B cell (primary cell): Measurements from ENCODE around the gene FOSB. TPM values are rescaled to one million over a fixed set of nuclear protein-coding genes. Genes with fewer than 3 reads are reported as not detected.
A peak's percentile ranks its signal among the peaks of the same experiment; 100 is the strongest.

ENCODE experiments used
- ATAC-seq: fragments of 200-7000 bp; cut with Tn5 transposase; one replicate; pipeline ENCODE4 v1.10.0; 2021; ENCODE audit warnings: low read depth, mild to moderate bottlenecking, moderate number of reproducible peaks, moderate library complexity
- CTCF ChIA-PET: fragments of 350-600 bp; sonication (Branson Sonifier 250); formaldehyde crosslinking; loops from one replicate; lab custom pipeline; 2021; ENCODE audit warnings: antibody characterized with exemption, inconsistent platforms; lab: Charles Lee
- POLR2A ChIA-PET: fragments of 350-600 bp; sonication (Branson Sonifier 250); formaldehyde crosslinking; loops from one replicate; lab custom pipeline; 2021; ENCODE audit warnings: antibody characterized with exemption; lab: Charles Lee
- DNase-seq: peaks from one replicate; pipeline ENCODE4 v3.0.0; 2013
- H2AFZ ChIP-seq: 2 replicates; pipeline ENCODE4 v1.6.1; 2012; ENCODE audit warnings: mild to moderate bottlenecking, low read depth, low read length; ENCODE audit not compliant: insufficient read depth, poor library complexity, severe bottlenecking
- H3K27ac ChIP-seq, 2 donors: 1 replicate in 1 of 2; 2 replicates in 1 of 2; pipeline ENCODE4 v1.5.1; 2012 to 2013; ENCODE audit warnings: low read length in 2 of 2, mild to moderate bottlenecking in 2 of 2, moderate library complexity in 1 of 2
- H3K27me3 ChIP-seq, 4 experiments: fragments of 200-600 bp in 1 of 4; sonication (generic) in 1 of 4; replicated peaks in 1 of 4; 1 replicate in 2 of 4; 2 replicates in 2 of 4; pipeline versions ENCODE4 v1.6.1 to v1.7.0; 2013 to 2016; ENCODE audit warnings: low read length in 3 of 4, mild to moderate bottlenecking in 2 of 4, mixed read lengths in 1 of 4, moderate library complexity in 1 of 4; ENCODE audit not compliant: insufficient read depth in 4 of 4, control insufficient read depth in 3 of 4; ENCODE audit errors: control extremely low read depth in 1 of 4
- H3K36me3 ChIP-seq, 2 experiments: replicated peaks in 1 of 2; 1 replicate in 1 of 2; 2 replicates in 1 of 2; pipeline versions ENCODE4 v1.6.1 to v1.7.1; 2013; ENCODE audit warnings: low read length in 1 of 2; ENCODE audit not compliant: insufficient read depth in 2 of 2, control insufficient read depth in 1 of 2; ENCODE audit errors: control extremely low read depth in 1 of 2, extremely low read depth in 1 of 2
- H3K4me1 ChIP-seq, 2 donors: fragments of 200-600 bp in 1 of 2; sonication (generic) in 1 of 2; 1 replicate in 1 of 2; 2 replicates in 1 of 2; pipeline versions ENCODE4 v1.5.1 to v1.6.1; 2013 to 2017; ENCODE audit warnings: low read length in 2 of 2; ENCODE audit not compliant: control insufficient read depth in 2 of 2, insufficient read depth in 2 of 2
- H3K4me2 ChIP-seq: replicated peaks from 2 replicates; pipeline ENCODE3; 2012; ENCODE audit warnings: mild to moderate bottlenecking, low read depth, low read length; ENCODE audit not compliant: poor library complexity, severe bottlenecking
- H3K4me3 ChIP-seq, 5 experiments: fragments of 200-600 bp in 1 of 5; sonication (generic) in 1 of 5; 1 replicate in 3 of 5; 2 replicates in 2 of 5; pipeline versions ENCODE4 v1.5.1 to v1.7.0; 2011 to 2016; ENCODE audit warnings: low read length in 4 of 5, mild to moderate bottlenecking in 4 of 5, low read depth in 2 of 5, control low read depth in 1 of 5, moderate library complexity in 1 of 5; ENCODE audit not compliant: insufficient read depth in 1 of 5; ENCODE audit errors: control extremely low read depth in 1 of 5, extremely low read depth in 1 of 5
- H3K79me2 ChIP-seq: fragments of 200-600 bp; sonication (generic); one replicate; pipeline ENCODE4 v1.6.0; 2016; ENCODE audit warnings: low read length; ENCODE audit not compliant: control insufficient read depth, insufficient read depth
- H3K9ac ChIP-seq: fragments of 200-600 bp; sonication (generic); 2 replicates; pipeline ENCODE4 v1.6.1; 2017; ENCODE audit warnings: mild to moderate bottlenecking, low read length, moderate library complexity
- H3K9me3 ChIP-seq, 3 donors: one replicate each; pipeline versions ENCODE4 v1.6.1 to v1.7.1; 2013; ENCODE audit warnings: low read length in 2 of 3; ENCODE audit not compliant: control insufficient read depth in 2 of 3, insufficient read depth in 1 of 3; ENCODE audit errors: control extremely low read depth in 1 of 3
- H4K20me1 ChIP-seq: 2 replicates; pipeline ENCODE4 v1.6.0; 2012; ENCODE audit warnings: mild to moderate bottlenecking, low read length; ENCODE audit not compliant: insufficient read depth, control insufficient read depth, poor library complexity, severe bottlenecking
- H3K27ac Mint-ChIP-seq: one replicate; pipeline ENCODE4 v1.8.0; 2021; ENCODE audit warnings: mixed read lengths
- H3K27me3 Mint-ChIP-seq: one replicate; pipeline ENCODE4 v1.8.0; 2021; ENCODE audit warnings: mixed read lengths
- H3K4me1 Mint-ChIP-seq: one replicate; pipeline ENCODE4 v1.8.0; 2021; ENCODE audit warnings: mixed read lengths
- H3K4me3 Mint-ChIP-seq: one replicate; pipeline ENCODE4 v1.8.0; 2021; ENCODE audit warnings: mixed read lengths
- H3K9me3 Mint-ChIP-seq: one replicate; pipeline ENCODE4 v1.8.0; 2022; ENCODE audit warnings: mixed read lengths; ENCODE audit not compliant: insufficient read depth
- EZH2 ChIP-seq: IDR thresholded peaks from 2 replicates; pipeline ENCODE4 v1.6.1; 2012; ENCODE audit warnings: borderline replicate concordance, low read depth, mild to moderate bottlenecking, moderate library complexity, low read length; ENCODE audit not compliant: insufficient read depth, poor library complexity, severe bottlenecking
- WGBS: methylation state at CpG from one replicate; pipeline ENCODE4 v1.1.5; 2013; ENCODE audit warnings: missing lambda C conversion rate; ENCODE audit not compliant: insufficient coverage; 5-methylcytosine and 5-hydroxymethylcytosine counted together
- intact Hi-C: fragments of 100-400 bp; cut with micrococcal nuclease; formaldehyde crosslinking; loops from one replicate; pipeline ENCODE4 v1.10.0; 2022
- polyA plus RNA-seq: library from polyadenylated mRNA; depleted of rRNA; stranded (reverse); fragments of >200 nt; gene quantifications from 2 replicates; pipeline ENCODE4 v1.2.3, GENCODE V29; 2012
- total RNA-seq, 2 donors: library from RNA; stranded (reverse); fragments of 120-200 nt in 1 of 2; gene quantifications; 1 replicate in 1 of 2; 2 replicates in 1 of 2; pipeline versions ENCODE4 v1.2.3 to v1.2.4, GENCODE V29; 2013 to 2022
- TF ChIP-seq, protein P1 (sequence below): fragments of 200-600 bp; IDR thresholded peaks from one replicate; pipeline ENCODE4 v1.8.0; 2022; ENCODE audit warnings: antibody characterized with exemption, mild to moderate bottlenecking

Gene FOSB
- total and polyA plus RNA-seq, 2 donors (not counting 1 experiment from before 2014, with no cell fraction given) = 39.6 to 2,860 TPM

DNA sequence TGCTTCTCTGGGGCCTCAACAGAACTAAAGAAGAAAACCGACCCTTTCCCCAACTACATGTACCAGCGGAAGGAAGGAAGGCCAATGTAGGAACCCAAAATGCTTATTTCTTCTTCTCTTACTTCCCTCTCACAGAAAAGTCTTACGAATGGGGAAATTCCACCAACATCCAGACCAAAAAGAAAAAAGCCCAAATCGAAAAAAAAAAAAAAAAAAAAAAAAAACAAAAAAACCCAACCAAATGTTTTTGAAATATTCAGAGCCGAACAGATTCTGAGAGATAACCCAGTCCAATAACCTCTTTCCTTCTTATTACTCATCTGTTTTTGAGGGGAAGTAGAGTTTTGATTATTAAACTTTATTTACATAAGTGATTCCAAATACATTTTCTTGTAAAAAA is 34.3 kb downstream of the FOSB start:
- Histone ChIP-seq H3K79me2 (peaks cover 19% of the 10 kb centered on the region), H3K9me3 (peaks cover 0 to 9% (median 0%) of the 10 kb centered on the region in 3 donors), H3K4me1 (peaks cover 29 to 48% of the 10 kb centered on the region in 2 donors), H3K27me3 (peaks cover 0 to 6% (median 2%) of the 10 kb centered on the region in 4 experiments), H3K27ac (peak overlapping the region in 1 of 2 donors; percentile 22), H3K36me3 (peaks cover 1 to 5% of the 10 kb centered on the region in 2 experiments), H3K4me2 (no peak overlapping the region), H3K4me3 (no peak overlapping the region), H2AFZ (no peak overlapping the region), H4K20me1 (no peaks in the 10 kb centered on the region), H3K9ac (no peak overlapping the region)
- ChIA-PET CTCF (interaction anchor here (0.9 to 2.5 kb wide), 2 partner anchors 23 to 56 kb away, joined by 3 to 7 read pairs; no protein-coding TSS in a partner anchor), POLR2A (no interaction called here)
- Mint-ChIP-seq H3K4me3 (no peak overlapping the region), H3K27ac (peak overlapping the region; percentile 80), H3K27me3 (no peaks in the 10 kb centered on the region), H3K9me3 (no peaks in the 10 kb centered on the region), H3K4me1 (peaks cover 53% of the 10 kb centered on the region)
- TF ChIP-seq, protein P1, sequence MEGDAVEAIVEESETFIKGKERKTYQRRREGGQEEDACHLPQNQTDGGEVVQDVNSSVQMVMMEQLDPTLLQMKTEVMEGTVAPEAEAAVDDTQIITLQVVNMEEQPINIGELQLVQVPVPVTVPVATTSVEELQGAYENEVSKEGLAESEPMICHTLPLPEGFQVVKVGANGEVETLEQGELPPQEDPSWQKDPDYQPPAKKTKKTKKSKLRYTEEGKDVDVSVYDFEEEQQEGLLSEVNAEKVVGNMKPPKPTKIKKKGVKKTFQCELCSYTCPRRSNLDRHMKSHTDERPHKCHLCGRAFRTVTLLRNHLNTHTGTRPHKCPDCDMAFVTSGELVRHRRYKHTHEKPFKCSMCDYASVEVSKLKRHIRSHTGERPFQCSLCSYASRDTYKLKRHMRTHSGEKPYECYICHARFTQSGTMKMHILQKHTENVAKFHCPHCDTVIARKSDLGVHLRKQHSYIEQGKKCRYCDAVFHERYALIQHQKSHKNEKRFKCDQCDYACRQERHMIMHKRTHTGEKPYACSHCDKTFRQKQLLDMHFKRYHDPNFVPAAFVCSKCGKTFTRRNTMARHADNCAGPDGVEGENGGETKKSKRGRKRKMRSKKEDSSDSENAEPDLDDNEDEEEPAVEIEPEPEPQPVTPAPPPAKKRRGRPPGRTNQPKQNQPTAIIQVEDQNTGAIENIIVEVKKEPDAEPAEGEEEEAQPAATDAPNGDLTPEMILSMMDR = no peak
- no peak for TF ChIP-seq EZH2
- intact Hi-C loops = no loop called here
- ATAC-seq (no peak), DNase-seq (peak; percentile 46)
- WGBS = 63% methylated on average over 2 of the region's 5 CpGs

- Histone ChIP-seq H2AFZ (no peak overlapping the region), H3K9me3 (peaks cover 0 to 11% (median 0%) of the 10 kb centered on the region in 3 donors), H3K27me3 (peaks cover 0 to 6% (median 2%) of the 10 kb centered on the region in 4 experiments), H3K9ac (no peak overlapping the region), H3K4me2 (no peak overlapping the region), H4K20me1 (peaks cover 15% of the 10 kb centered on the region), H3K27ac (no peak overlapping the region), H3K79me2 (peaks cover 35% of the 10 kb centered on the region), H3K4me3 (no peak overlapping the region), H3K36me3 (peaks cover 1 to 5% of the 10 kb centered on the region in 2 experiments), H3K4me1 (peaks cover 15 to 30% of the 10 kb centered on the region in 2 donors)
- no peak for TF ChIP-seq EZH2
- TF ChIP-seq, protein P1 = no peak
- H3K9me3 Mint-ChIP-seq = no peaks in the 10 kb centered on the region
- intact Hi-C loops = no loop called here
- H3K4me1 Mint-ChIP-seq = peaks cover 45% of the 10 kb centered on the region
- 97% methylated on average over 4 of the region's 9 CpGs for WGBS
- peak overlapping the region; percentile 27 for H3K4me3 Mint-ChIP-seq
- H3K27ac Mint-ChIP-seq = peak overlapping the region; percentile 7
- no peak for ATAC-seq
- DNase-seq = no peak
- CTCF ChIA-PET = interaction anchor here (0.6 to 2.8 kb wide), 5 partner anchors 9 to 137 kb away, joined by 3 to 16 read pairs (median 7); no protein-coding TSS in a partner anchor
- POLR2A ChIA-PET = interaction anchor here (0.7 kb wide), 1 partner anchor 90 kb away, joined by 5 read pairs; no protein-coding TSS in a partner anchor
- no peaks in the 10 kb centered on the region for H3K27me3 Mint-ChIP-seq
Observed at GRCh38 chr19:45503909-45504308, 36.1 kb downstream of the FOSB start.
